HCT116 (cell line): ENCODE data around the gene GRIK4.

Experiments
- CBX3 ChIP-seq: IDR thresholded peaks from 2 replicates; pipeline ENCODE4 v1.6.1; 2012; ENCODE audit warnings: low read depth
- CEBPB ChIP-seq: IDR thresholded peaks from 2 replicates; pipeline ENCODE4 v1.6.1; 2012; ENCODE audit warnings: low read depth
- JUND ChIP-seq: IDR thresholded peaks from 2 replicates; pipeline ENCODE4 v1.6.1; 2012
- POLR2A ChIP-seq: IDR thresholded peaks from 2 replicates; pipeline ENCODE4 v1.7.0; 2011; ENCODE audit warnings: borderline replicate concordance; ENCODE audit not compliant: insufficient read depth, insufficient read length; ENCODE audit errors: extremely low read depth
- RAD21 ChIP-seq: IDR thresholded peaks from 2 replicates; pipeline ENCODE4 v1.6.1; 2012; ENCODE audit warnings: low read depth, mild to moderate bottlenecking
- TCF7L2 ChIP-seq: IDR thresholded peaks from 2 replicates; pipeline ENCODE4 v1.7.0; 2011; ENCODE audit warnings: borderline replicate concordance, inconsistent platforms; ENCODE audit not compliant: insufficient read depth, insufficient read length; ENCODE audit errors: extremely low read depth
- YY1 ChIP-seq: IDR thresholded peaks from 2 replicates; pipeline ENCODE4 v1.6.1; 2011; ENCODE audit warnings: low read length, low read depth, moderate library complexity, mild to moderate bottlenecking; ENCODE audit not compliant: insufficient replicate concordance; ENCODE audit errors: extremely low read depth
- TF ChIP-seq, protein P1 (sequence below), 3 experiments: fragments of 200-600 bp in 1 of 3; sonication (generic) in 1 of 3; IDR thresholded peaks in 2 of 3; conservative IDR thresholded peaks in 1 of 3; 2 replicates each; pipeline ENCODE4 v1.5.1; 2012 to 2017; ENCODE audit warnings: low read depth in 2 of 3, low read length in 2 of 3, antibody characterized with exemption in 1 of 3, borderline replicate concordance in 1 of 3, control low read depth in 1 of 3, mild to moderate bottlenecking in 1 of 3, mixed read lengths in 1 of 3, mixed run types in 1 of 3, moderate library complexity in 1 of 3; ENCODE audit not compliant: insufficient read depth in 1 of 3
- TF ChIP-seq, protein P2 (sequence below): IDR thresholded peaks from 2 replicates; pipeline ENCODE4 v1.6.1; 2012

DNA sequence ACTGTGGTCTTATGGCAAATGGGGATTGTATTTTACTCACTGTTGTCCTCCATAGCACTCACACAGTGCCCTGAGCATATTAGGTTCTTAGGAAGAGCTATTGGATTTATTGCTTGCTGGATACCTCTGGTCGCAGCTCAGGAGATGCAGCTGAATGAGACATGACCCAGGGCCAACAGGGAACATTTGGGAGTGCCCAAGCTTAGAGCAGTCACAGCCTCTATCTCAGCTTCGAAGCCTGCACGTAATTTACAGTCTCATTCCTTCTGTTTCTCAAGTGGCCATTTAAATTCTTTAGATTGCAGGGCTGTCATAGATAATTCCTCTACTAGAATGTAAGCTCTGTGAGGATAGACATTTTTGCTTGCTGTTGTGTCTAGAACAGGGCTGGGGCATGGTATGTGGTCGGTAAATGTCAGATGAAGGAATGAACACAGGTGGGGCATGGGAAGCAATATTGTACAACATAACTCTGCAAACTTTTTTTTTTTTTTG lies 192.8 kb downstream of the GRIK4 start:
- TF ChIP-seq RAD21 (no peak), JUND (no peak), CEBPB (no peak), TCF7L2 (no peak), YY1 (no peak), POLR2A (no peak), CBX3 (no peak)
- TF ChIP-seq, protein P1, sequence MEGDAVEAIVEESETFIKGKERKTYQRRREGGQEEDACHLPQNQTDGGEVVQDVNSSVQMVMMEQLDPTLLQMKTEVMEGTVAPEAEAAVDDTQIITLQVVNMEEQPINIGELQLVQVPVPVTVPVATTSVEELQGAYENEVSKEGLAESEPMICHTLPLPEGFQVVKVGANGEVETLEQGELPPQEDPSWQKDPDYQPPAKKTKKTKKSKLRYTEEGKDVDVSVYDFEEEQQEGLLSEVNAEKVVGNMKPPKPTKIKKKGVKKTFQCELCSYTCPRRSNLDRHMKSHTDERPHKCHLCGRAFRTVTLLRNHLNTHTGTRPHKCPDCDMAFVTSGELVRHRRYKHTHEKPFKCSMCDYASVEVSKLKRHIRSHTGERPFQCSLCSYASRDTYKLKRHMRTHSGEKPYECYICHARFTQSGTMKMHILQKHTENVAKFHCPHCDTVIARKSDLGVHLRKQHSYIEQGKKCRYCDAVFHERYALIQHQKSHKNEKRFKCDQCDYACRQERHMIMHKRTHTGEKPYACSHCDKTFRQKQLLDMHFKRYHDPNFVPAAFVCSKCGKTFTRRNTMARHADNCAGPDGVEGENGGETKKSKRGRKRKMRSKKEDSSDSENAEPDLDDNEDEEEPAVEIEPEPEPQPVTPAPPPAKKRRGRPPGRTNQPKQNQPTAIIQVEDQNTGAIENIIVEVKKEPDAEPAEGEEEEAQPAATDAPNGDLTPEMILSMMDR (IDR thresholded peaks at IDR 0.05 in 2 of 3, conservative IDR thresholded peaks at IDR 0.05 in 1 of 3; ENCODE audit: borderline replicate concordance in 1 of 3, insufficient read depth in 1 of 3, low read depth in 2 of 3, low read length in 2 of 3), result no peak
- TF ChIP-seq, protein P2, sequence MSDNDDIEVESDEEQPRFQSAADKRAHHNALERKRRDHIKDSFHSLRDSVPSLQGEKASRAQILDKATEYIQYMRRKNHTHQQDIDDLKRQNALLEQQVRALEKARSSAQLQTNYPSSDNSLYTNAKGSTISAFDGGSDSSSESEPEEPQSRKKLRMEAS, result no peak
